Liver (tissue), 9 donors: ENCODE data around the gene COL9A1. TPM values are rescaled to one million over a fixed set of nuclear protein-coding genes. Genes with fewer than 3 reads are reported as not detected.

Source experiments
- DNase-seq: peaks from one replicate; pipeline ENCODE4 v3.0.0-alpha.2; 2017; ENCODE audit warnings: low spot score
- H3K27ac ChIP-seq, 2 donors: one replicate each; pipeline ENCODE4 v1.7.0; 2013; ENCODE audit warnings: inconsistent platforms in 2 of 2, low read length in 2 of 2, control low read depth in 1 of 2, low read depth in 1 of 2, mild to moderate bottlenecking in 1 of 2
- H3K27me3 ChIP-seq, 4 donors: one replicate each; pipeline versions ENCODE4 v1.6.1 to v1.7.0; 2013; ENCODE audit warnings: low read length in 3 of 4, inconsistent platforms in 1 of 4, mild to moderate bottlenecking in 1 of 4, moderate library complexity in 1 of 4; ENCODE audit not compliant: control insufficient read depth in 4 of 4, insufficient read depth in 4 of 4
- H3K36me3 ChIP-seq, 4 donors: one replicate each; pipeline versions ENCODE4 v1.6.1 to v1.7.0; 2013; ENCODE audit warnings: low read length in 3 of 4, mild to moderate bottlenecking in 3 of 4, low read depth in 1 of 4, moderate library complexity in 1 of 4; ENCODE audit not compliant: control insufficient read depth in 4 of 4, insufficient read depth in 3 of 4
- H3K4me1 ChIP-seq, 4 donors: one replicate each; pipeline versions ENCODE4 v1.6.1 to v1.7.0; 2013; ENCODE audit warnings: low read length in 3 of 4, mild to moderate bottlenecking in 3 of 4, moderate library complexity in 1 of 4; ENCODE audit not compliant: control insufficient read depth in 4 of 4, insufficient read depth in 4 of 4
- H3K4me3 ChIP-seq, 3 donors: one replicate each; pipeline versions ENCODE4 v1.6.1 to v1.7.0; 2013; ENCODE audit warnings: low read length in 3 of 3, control low read depth in 1 of 3, low read depth in 1 of 3, mild to moderate bottlenecking in 1 of 3
- H3K9ac ChIP-seq, 2 donors: one replicate each; pipeline ENCODE4 v1.7.0; 2013; ENCODE audit warnings: low read length in 2 of 2, mild to moderate bottlenecking in 2 of 2, moderate library complexity in 2 of 2, control low read depth in 1 of 2, low read depth in 1 of 2
- H3K9me3 ChIP-seq, 4 donors: one replicate each; pipeline versions ENCODE4 v1.6.1 to v1.7.0; 2013; ENCODE audit warnings: low read length in 3 of 4; ENCODE audit not compliant: control insufficient read depth in 4 of 4
- CTCF ChIP-seq: fragments of 150-350 bp; IDR thresholded peaks from 2 replicates; pipeline ENCODE4 v1.5.1; 2017; ENCODE audit warnings: improper control_type of control experiment, low read depth, low read length; ENCODE audit not compliant: missing input control
- EGR1 ChIP-seq, 2 donors: IDR thresholded peaks; 2 replicates each; pipeline ENCODE4 v1.6.1; 2016 to 2018; ENCODE audit warnings: antibody characterized with exemption in 2 of 2, low read depth in 2 of 2
- FOXA1 ChIP-seq: IDR thresholded peaks from 2 replicates; pipeline ENCODE4 v1.6.1; 2016; ENCODE audit warnings: antibody characterized with exemption
- FOXA2 ChIP-seq: IDR thresholded peaks from 2 replicates; pipeline ENCODE4 v1.6.1; 2016; ENCODE audit warnings: antibody characterized with exemption
- GABPA ChIP-seq, 2 donors: IDR thresholded peaks in 1 of 2; conservative IDR thresholded peaks in 1 of 2; 2 replicates each; pipeline ENCODE4 v1.6.1; 2016; ENCODE audit warnings: antibody characterized with exemption in 2 of 2, mild to moderate bottlenecking in 1 of 2, moderate library complexity in 1 of 2
- HNF4A ChIP-seq, 2 donors: conservative IDR thresholded peaks; 2 replicates each; pipeline ENCODE4 v1.6.1; 2016; ENCODE audit warnings: antibody characterized with exemption in 2 of 2, mild to moderate bottlenecking in 2 of 2
- HNF4G ChIP-seq: IDR thresholded peaks from 2 replicates; pipeline ENCODE4 v1.6.1; 2016; ENCODE audit warnings: antibody characterized with exemption
- JUND ChIP-seq, 2 donors: IDR thresholded peaks; 2 replicates each; pipeline ENCODE4 v1.6.1; 2016; ENCODE audit warnings: antibody characterized with exemption in 2 of 2
- RAD21 ChIP-seq, 2 donors: IDR thresholded peaks; 2 replicates each; pipeline ENCODE4 v1.6.1; 2016; ENCODE audit warnings: antibody characterized with exemption in 2 of 2, mild to moderate bottlenecking in 2 of 2
- RXRA ChIP-seq, 2 donors: IDR thresholded peaks; 2 replicates each; pipeline ENCODE4 v1.6.1; 2017 to 2018; ENCODE audit warnings: antibody characterized with exemption in 2 of 2, mild to moderate bottlenecking in 1 of 2
- YY1 ChIP-seq: IDR thresholded peaks from 2 replicates; pipeline ENCODE4 v1.6.1; 2016; ENCODE audit warnings: antibody characterized with exemption, mild to moderate bottlenecking
- ZBTB33 ChIP-seq: IDR thresholded peaks from 2 replicates; pipeline ENCODE4 v1.6.1; 2016; ENCODE audit warnings: antibody characterized with exemption
- WGBS: extraction: QIAGEN DNeasy Blood & Tissue Kit; methylation state at CpG from one replicate; pipeline ENCODE4 v1.1.7; 2013; 5-methylcytosine and 5-hydroxymethylcytosine counted together
- polyA plus RNA-seq, 2 donors: library from polyadenylated mRNA; stranded (reverse) in 1 of 2; unstranded in 1 of 2; fragments of 200-250 nt in 1 of 2; fragments of >200 nt in 1 of 2; fragmentation: Nextera tagmentation in 1 of 2; extraction: Ambion mirVana in 1 of 2; gene quantifications; one replicate each; pipeline versions ENCODE4 v1.2.1 to v1.2.3, GENCODE V29; 2013 to 2015
- total RNA-seq, 2 donors: library from RNA; depleted of rRNA; stranded (reverse); fragments of >200 nt; gene quantifications; one replicate each; pipeline ENCODE4 v1.2.3, GENCODE V29; 2014
- TF ChIP-seq, protein P1 (sequence below): IDR thresholded peaks from 2 replicates; pipeline ENCODE4 v1.6.1; 2016; ENCODE audit warnings: antibody characterized with exemption
- TF ChIP-seq, protein P2 (sequence below): IDR thresholded peaks from 2 replicates; pipeline ENCODE4 v1.6.1; 2016; ENCODE audit warnings: antibody characterized with exemption, mild to moderate bottlenecking
- TF ChIP-seq, protein P3 (sequence below): IDR thresholded peaks from 2 replicates; pipeline ENCODE4 v1.6.1; 2016; ENCODE audit warnings: antibody characterized with exemption
- donor health status: healthy.
- donor health status: healthy.
- donor health status: healthy.
- donor health status: healthy.
- donor health status: healthy.

Gene COL9A1
- total and polyA plus RNA-seq, 4 donors, result 0.01 to 1.4 TPM; not detected in 2

DNA sequence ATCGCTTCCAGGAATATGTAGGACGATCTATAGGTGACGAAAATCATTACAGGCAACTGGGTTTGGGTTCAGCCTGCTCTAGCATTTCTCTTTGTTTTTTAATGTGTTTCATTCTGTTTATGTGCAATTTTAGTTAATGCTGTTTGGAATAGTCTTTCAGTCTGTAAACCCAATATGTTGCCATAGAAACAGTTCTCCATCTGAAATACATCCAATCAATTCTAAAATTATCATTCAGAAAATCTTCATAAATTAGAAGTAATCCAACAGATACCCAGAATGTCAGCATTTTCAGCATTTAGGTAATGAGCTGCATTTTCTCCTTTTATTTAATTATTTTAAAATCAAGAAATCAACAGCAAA is 34.8 kb upstream of the COL9A1 start:
- Histone ChIP-seq H3K27ac (no peak overlapping the region), H3K9ac (no peak overlapping the region), H3K4me1 (no peaks in the 10 kb centered on the region), H3K27me3 (no peaks in the 10 kb centered on the region), H3K9me3 (peaks cover 0 to 8% (median 2%) of the 10 kb centered on the region in 4 donors), H3K4me3 (no peak overlapping the region), H3K36me3 (no peaks in the 10 kb centered on the region)
- DNase-seq, result no peak
- 62% methylated on average over 3 of the region's 3 CpGs for WGBS
- TF ChIP-seq GABPA (IDR thresholded peaks at IDR 0.05 in 1 of 2, conservative IDR thresholded peaks at IDR 0.05 in 1 of 2), result no peak
- no peak for TF ChIP-seq RAD21 (IDR thresholded peaks at IDR 0.05)
- no peak for TF ChIP-seq ZBTB33
- no peak for TF ChIP-seq FOXA2
- TF ChIP-seq, protein P1, sequence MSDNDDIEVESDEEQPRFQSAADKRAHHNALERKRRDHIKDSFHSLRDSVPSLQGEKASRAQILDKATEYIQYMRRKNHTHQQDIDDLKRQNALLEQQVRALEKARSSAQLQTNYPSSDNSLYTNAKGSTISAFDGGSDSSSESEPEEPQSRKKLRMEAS, result no peak
- TF ChIP-seq YY1, result no peak
- no peak for TF ChIP-seq HNF4G
- TF ChIP-seq, protein P2, sequence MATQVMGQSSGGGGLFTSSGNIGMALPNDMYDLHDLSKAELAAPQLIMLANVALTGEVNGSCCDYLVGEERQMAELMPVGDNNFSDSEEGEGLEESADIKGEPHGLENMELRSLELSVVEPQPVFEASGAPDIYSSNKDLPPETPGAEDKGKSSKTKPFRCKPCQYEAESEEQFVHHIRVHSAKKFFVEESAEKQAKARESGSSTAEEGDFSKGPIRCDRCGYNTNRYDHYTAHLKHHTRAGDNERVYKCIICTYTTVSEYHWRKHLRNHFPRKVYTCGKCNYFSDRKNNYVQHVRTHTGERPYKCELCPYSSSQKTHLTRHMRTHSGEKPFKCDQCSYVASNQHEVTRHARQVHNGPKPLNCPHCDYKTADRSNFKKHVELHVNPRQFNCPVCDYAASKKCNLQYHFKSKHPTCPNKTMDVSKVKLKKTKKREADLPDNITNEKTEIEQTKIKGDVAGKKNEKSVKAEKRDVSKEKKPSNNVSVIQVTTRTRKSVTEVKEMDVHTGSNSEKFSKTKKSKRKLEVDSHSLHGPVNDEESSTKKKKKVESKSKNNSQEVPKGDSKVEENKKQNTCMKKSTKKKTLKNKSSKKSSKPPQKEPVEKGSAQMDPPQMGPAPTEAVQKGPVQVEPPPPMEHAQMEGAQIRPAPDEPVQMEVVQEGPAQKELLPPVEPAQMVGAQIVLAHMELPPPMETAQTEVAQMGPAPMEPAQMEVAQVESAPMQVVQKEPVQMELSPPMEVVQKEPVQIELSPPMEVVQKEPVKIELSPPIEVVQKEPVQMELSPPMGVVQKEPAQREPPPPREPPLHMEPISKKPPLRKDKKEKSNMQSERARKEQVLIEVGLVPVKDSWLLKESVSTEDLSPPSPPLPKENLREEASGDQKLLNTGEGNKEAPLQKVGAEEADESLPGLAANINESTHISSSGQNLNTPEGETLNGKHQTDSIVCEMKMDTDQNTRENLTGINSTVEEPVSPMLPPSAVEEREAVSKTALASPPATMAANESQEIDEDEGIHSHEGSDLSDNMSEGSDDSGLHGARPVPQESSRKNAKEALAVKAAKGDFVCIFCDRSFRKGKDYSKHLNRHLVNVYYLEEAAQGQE, result no peak
- no peak for TF ChIP-seq JUND (IDR thresholded peaks at IDR 0.05)
- no peak for TF ChIP-seq CTCF
- no peak for TF ChIP-seq EGR1 (IDR thresholded peaks at IDR 0.05; ENCODE audit: low read depth in 2 of 2)
- no peak for TF ChIP-seq RXRA (IDR thresholded peaks at IDR 0.05)
- TF ChIP-seq FOXA1, result no peak

DNA sequence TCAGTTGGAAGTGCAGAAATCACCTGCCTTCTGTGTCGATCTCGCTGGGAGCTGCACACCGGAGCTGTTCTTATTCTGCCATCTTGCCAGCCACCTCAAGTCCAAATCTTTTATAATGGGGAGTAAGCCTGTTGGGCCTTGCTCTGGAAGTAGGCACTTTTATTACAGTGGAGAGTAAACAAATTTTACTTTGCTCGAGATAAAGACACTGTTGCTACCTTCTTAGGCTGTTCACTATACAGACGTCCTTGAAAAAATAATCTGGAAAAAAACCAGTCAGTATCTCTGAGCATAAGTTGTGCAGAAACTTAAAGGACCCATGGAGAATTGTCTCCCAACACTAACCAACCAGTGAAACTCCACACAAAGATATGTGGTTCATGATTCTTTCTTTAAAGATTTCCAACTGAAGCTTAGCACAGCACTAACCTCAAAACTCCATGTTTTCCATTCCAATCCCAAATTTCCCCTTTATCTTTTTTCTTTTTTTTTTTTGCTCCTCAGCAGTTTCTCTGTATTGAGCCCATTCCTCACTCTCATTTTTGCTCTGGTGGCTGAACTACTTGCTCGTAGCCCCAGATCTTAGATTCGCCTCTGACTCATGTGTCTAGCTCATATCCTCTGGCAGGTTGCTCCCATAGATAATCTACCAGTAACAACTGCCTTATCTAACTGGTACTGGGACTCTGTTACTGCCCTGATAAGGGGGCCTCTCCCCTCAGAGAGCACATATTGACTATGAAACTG is 34.3 kb upstream of the COL9A1 start:
- 61% methylated on average over 7 of the region's 7 CpGs for WGBS
- DNase-seq, result no peak
- no peak overlapping the region for H3K27ac ChIP-seq
- H3K27me3 ChIP-seq, result no peaks in the 10 kb centered on the region
- H3K36me3 ChIP-seq, result no peaks in the 10 kb centered on the region
- H3K9me3 ChIP-seq, result peaks cover 0 to 8% (median 2%) of the 10 kb centered on the region in 4 donors
- H3K4me3 ChIP-seq, result no peak overlapping the region
- H3K4me1 ChIP-seq, result no peaks in the 10 kb centered on the region
- H3K9ac ChIP-seq, result no peak overlapping the region
- TF ChIP-seq, protein P3, sequence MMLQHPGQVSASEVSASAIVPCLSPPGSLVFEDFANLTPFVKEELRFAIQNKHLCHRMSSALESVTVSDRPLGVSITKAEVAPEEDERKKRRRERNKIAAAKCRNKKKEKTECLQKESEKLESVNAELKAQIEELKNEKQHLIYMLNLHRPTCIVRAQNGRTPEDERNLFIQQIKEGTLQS, result no peak
- TF ChIP-seq, protein P2, result no peak
- TF ChIP-seq HNF4A (conservative IDR thresholded peaks at IDR 0.05), result no peak
- TF ChIP-seq YY1, result no peak
- no peak for TF ChIP-seq CTCF
